GM12878 (cell line): ENCODE results near the gene PGAM1. TPM values are rescaled to one million over a fixed set of nuclear protein-coding genes. Genes with fewer than 3 reads are reported as not detected.

Experiments
- CBFB ChIP-seq: IDR thresholded peaks from 2 replicates; pipeline ENCODE4 v1.6.1; 2016; ENCODE audit warnings: antibody characterized with exemption, low read depth
- CHD2 ChIP-seq: IDR thresholded peaks from 2 replicates; pipeline ENCODE4 v1.6.1; 2011; ENCODE audit warnings: low read depth, low read length, improper control_type of control experiment, borderline replicate concordance
- FOS ChIP-seq: IDR thresholded peaks from 3 replicates; pipeline ENCODE4 v1.6.1; 2011; ENCODE audit warnings: borderline replicate concordance; ENCODE audit not compliant: insufficient read length; ENCODE audit errors: extremely low read depth
- HDAC2 ChIP-seq: fragments of 200-600 bp; sonication (generic); IDR thresholded peaks from 2 replicates; pipeline ENCODE4 v1.6.1; 2017
- JUNB ChIP-seq: IDR thresholded peaks from 2 replicates; pipeline ENCODE4 v1.6.1; 2016; ENCODE audit warnings: antibody characterized with exemption, mild to moderate bottlenecking
- MLLT1 ChIP-seq: fragments of 450-650 bp; IDR thresholded peaks from 2 replicates; pipeline ENCODE4 v1.6.1; 2016; ENCODE audit warnings: mild to moderate bottlenecking
- NFYB ChIP-seq: IDR thresholded peaks from 2 replicates; pipeline ENCODE4 v1.6.1; 2011; ENCODE audit warnings: low read depth, mild to moderate bottlenecking, low read length, improper control_type of control experiment, moderate library complexity; ENCODE audit not compliant: insufficient read depth
- NKRF ChIP-seq: fragments of 450-650 bp; conservative IDR thresholded peaks from 2 replicates; pipeline ENCODE4 v1.6.1; 2017; ENCODE audit warnings: mild to moderate bottlenecking, moderate library complexity
- NR2F1 ChIP-seq: fragments of 450-650 bp; conservative IDR thresholded peaks from 2 replicates; pipeline ENCODE4 v1.6.1; 2017; ENCODE audit warnings: mild to moderate bottlenecking
- NRF1 ChIP-seq: conservative IDR thresholded peaks from 2 replicates; pipeline ENCODE4 v1.6.1; 2011; ENCODE audit warnings: mild to moderate bottlenecking, low read depth, low read length, improper control_type of control experiment
- RAD21 ChIP-seq: IDR thresholded peaks from 2 replicates; pipeline ENCODE4 v1.6.1; 2011; ENCODE audit warnings: mild to moderate bottlenecking, low read depth, low read length, moderate library complexity; ENCODE audit not compliant: insufficient read depth
- RELA ChIP-seq: fragments of 450-650 bp; IDR thresholded peaks from 2 replicates; pipeline ENCODE4 v1.8.0; 2014; ENCODE audit warnings: borderline replicate concordance; ENCODE audit not compliant: partially characterized antibody
- RUNX3 ChIP-seq: IDR thresholded peaks from 2 replicates; pipeline ENCODE4 v1.6.1; 2012; ENCODE audit warnings: low read length, inconsistent platforms
- STAT3 ChIP-seq: IDR thresholded peaks from 2 replicates; pipeline ENCODE4 v1.6.1; 2011; ENCODE audit warnings: low read depth, low read length, improper control_type of control experiment
- YBX1 ChIP-seq: fragments of 450-650 bp; IDR thresholded peaks from 2 replicates; pipeline ENCODE4 v1.6.1; 2016; ENCODE audit warnings: antibody characterized with exemption
- YY1 ChIP-seq: IDR thresholded peaks from 2 replicates; pipeline ENCODE4 v1.6.1; 2011; ENCODE audit warnings: low read depth, mild to moderate bottlenecking, low read length
- ZBED1 ChIP-seq: IDR thresholded peaks from 2 replicates; pipeline ENCODE4 v1.6.1; 2016; ENCODE audit warnings: borderline replicate concordance
- ZBTB4 ChIP-seq: fragments of 450-650 bp; formaldehyde crosslinking; IDR thresholded peaks from 2 replicates; pipeline ENCODE4 v1.4.0; 2022; ENCODE audit warnings: mild to moderate bottlenecking, moderate library complexity
- ZNF24 ChIP-seq: fragments of 450-650 bp; IDR thresholded peaks from 2 replicates; pipeline ENCODE4 v1.6.1; 2017; ENCODE audit warnings: antibody characterized with exemption, mild to moderate bottlenecking
- ZNF687 ChIP-seq: fragments of 450-650 bp; IDR thresholded peaks from 2 replicates; pipeline ENCODE4 v1.6.1; 2017; ENCODE audit warnings: mild to moderate bottlenecking, moderate library complexity
- polyA plus RNA-seq, 11 experiments: library from polyadenylated mRNA; depleted of rRNA in 4 of 11; unstranded in 6 of 11; stranded (reverse) in 5 of 11; fragments of >200 nt; fragmentation: Nextera tagmentation in 4 of 11; fragmentation: Illumina TruSeq in 1 of 11; extraction: Ambion mirVana in 4 of 11; extraction: Trizol in 1 of 11; gene quantifications; 1 replicate in 1 of 11; 2 replicates in 10 of 11; pipeline versions ENCODE4 v1.2.1 to v1.2.3, GENCODE V29; 2011 to 2016; ENCODE audit warnings: inconsistent platforms in 2 of 11, missing spikeins in 2 of 11, low read depth in 1 of 11
- total RNA-seq, 4 experiments: library from RNA; depleted of rRNA in 3 of 4; stranded (reverse); fragments of >200 nt in 3 of 4; fragmentation: Illumina TruSeq in 1 of 4; extraction: Trizol in 1 of 4; gene quantifications; 2 replicates each; pipeline versions ENCODE4 v1.2.1 to v1.2.3, GENCODE V29; 2013 to 2021

Gene PGAM1
- total and polyA plus RNA-seq, 10 of the 15 experiments (the other 5 are each of a cell fraction or from before 2014, with no cell fraction given): 115 to 1,362 (median 744) TPM

GRCh38 chr10:97445722-97446639 lies 20.0 kb downstream of the PGAM1 start, which contains the start of the genes EXOSC1 and ZDHHC16 (continued):
- no peak for TF ChIP-seq ZBTB4
- TF ChIP-seq MLLT1: no peak
- peak; percentile 81 for TF ChIP-seq NFYB
- no peak for TF ChIP-seq RAD21
- peak; percentile 9 for TF ChIP-seq RELA
- peak; percentile 27; the same call in 1 of the 2 replicates for TF ChIP-seq ZNF687
- TF ChIP-seq NRF1: peak; percentile 89
- TF ChIP-seq FOS: peak; percentile 65
- TF ChIP-seq ZNF24: no peak
- TF ChIP-seq CBFB: no peak; the same call in 1 of the 2 replicates
- no peak for TF ChIP-seq HDAC2
- peak; percentile 43; the same call in 1 of the 2 replicates for TF ChIP-seq NR2F1
- TF ChIP-seq YBX1: no peak
- no peak for TF ChIP-seq ZBED1
- no peak for TF ChIP-seq JUNB
- TF ChIP-seq YY1: peak; percentile 96
- TF ChIP-seq STAT3: no peak
- TF ChIP-seq NKRF: peak; percentile 85
- TF ChIP-seq CHD2: peak; percentile 90; the same call in 1 of the 2 replicates
- TF ChIP-seq RUNX3: peak; percentile 49
